CD14-positive monocyte (primary cell): ENCODE results near the gene SSBP2. TPM values are rescaled to one million over a fixed set of nuclear protein-coding genes. Genes with fewer than 3 reads are reported as not detected.

Experiments used
- DNase-seq, 3 donors: peaks; one replicate each; pipeline ENCODE4 v3.0.0-alpha.2; 2011 to 2022
- H2AFZ ChIP-seq: 2 replicates; pipeline ENCODE4 v1.6.0; 2012; ENCODE audit warnings: mild to moderate bottlenecking, low read depth, low read length, inconsistent platforms; ENCODE audit not compliant: insufficient read depth, poor library complexity, severe bottlenecking
- H3K27ac ChIP-seq, 2 donors: 1 replicate in 1 of 2; 2 replicates in 1 of 2; pipeline ENCODE4 v1.5.1; 2012 to 2013; ENCODE audit warnings: low read length in 2 of 2, control low read depth in 1 of 2, inconsistent platforms in 1 of 2, low read depth in 1 of 2, mild to moderate bottlenecking in 1 of 2
- H3K27me3 ChIP-seq, 2 donors: one replicate each; pipeline versions ENCODE4 v1.6.0 to v1.6.1; 2011 to 2013; ENCODE audit warnings: low read length in 2 of 2; ENCODE audit not compliant: control insufficient read depth in 2 of 2, insufficient read depth in 2 of 2
- H3K36me3 ChIP-seq, 2 donors: replicated peaks in 1 of 2; 1 replicate in 1 of 2; 2 replicates in 1 of 2; pipeline versions ENCODE4 v1.5.1 to v1.6.1; 2012 to 2013; ENCODE audit warnings: low read length in 2 of 2, control low read depth in 1 of 2, inconsistent platforms in 1 of 2, mild to moderate bottlenecking in 1 of 2; ENCODE audit not compliant: insufficient read depth in 2 of 2, control insufficient read depth in 1 of 2
- H3K4me1 ChIP-seq, 2 donors: 1 replicate in 1 of 2; 2 replicates in 1 of 2; pipeline versions ENCODE4 v1.5.1 to v1.6.1; 2012 to 2013; ENCODE audit warnings: low read length in 2 of 2, control low read depth in 1 of 2, inconsistent platforms in 1 of 2, mild to moderate bottlenecking in 1 of 2, moderate library complexity in 1 of 2; ENCODE audit not compliant: insufficient read depth in 2 of 2, control insufficient read depth in 1 of 2
- H3K4me2 ChIP-seq: replicated peaks from 2 replicates; pipeline ENCODE3; 2012; ENCODE audit warnings: low read length, moderate library complexity, mild to moderate bottlenecking; ENCODE audit not compliant: poor library complexity, severe bottlenecking; ENCODE audit errors: extremely low read depth
- H3K4me3 ChIP-seq, 3 experiments: fragments of 200-600 bp in 1 of 3; sonication (generic) in 1 of 3; replicated peaks in 1 of 3; 1 replicate in 2 of 3; 2 replicates in 1 of 3; pipeline ENCODE4 v1.5.1; 2011 to 2013; ENCODE audit warnings: low read length in 3 of 3, mild to moderate bottlenecking in 3 of 3, control low read depth in 2 of 3, low read depth in 2 of 3, inconsistent platforms in 1 of 3, moderate library complexity in 1 of 3
- H3K79me2 ChIP-seq: 2 replicates; pipeline ENCODE4 v1.6.0; 2012; ENCODE audit warnings: mild to moderate bottlenecking, control low read depth, inconsistent platforms, low read length, moderate library complexity; ENCODE audit not compliant: insufficient read depth
- H3K9ac ChIP-seq: 2 replicates; pipeline ENCODE4 v1.6.0; 2017; ENCODE audit warnings: low read length, mild to moderate bottlenecking; ENCODE audit not compliant: insufficient read depth, poor library complexity, severe bottlenecking
- H3K9me3 ChIP-seq, 2 donors: replicated peaks in 1 of 2; 1 replicate in 1 of 2; 2 replicates in 1 of 2; pipeline versions ENCODE4 v1.5.1 to v1.6.1; 2012 to 2013; ENCODE audit warnings: low read length in 2 of 2, control low read depth in 1 of 2; ENCODE audit not compliant: control insufficient read depth in 1 of 2, insufficient read depth in 1 of 2
- H4K20me1 ChIP-seq: 2 replicates; pipeline ENCODE4 v1.6.0; 2012; ENCODE audit warnings: mild to moderate bottlenecking, low read length, control low read depth, moderate library complexity; ENCODE audit not compliant: insufficient read depth
- H3K27ac Mint-ChIP-seq, 7 donors: one replicate each; pipeline ENCODE4 v1.8.0; 2020; ENCODE audit warnings: mild to moderate bottlenecking in 7 of 7, mixed read lengths in 7 of 7, moderate library complexity in 6 of 7, inconsistent platforms in 2 of 7
- H3K27me3 Mint-ChIP-seq, 3 donors: one replicate each; pipeline ENCODE4 v1.8.0; 2021 to 2022; ENCODE audit warnings: low read depth in 3 of 3, mild to moderate bottlenecking in 3 of 3, mixed read lengths in 3 of 3, moderate library complexity in 3 of 3, inconsistent platforms in 1 of 3
- H3K36me3 Mint-ChIP-seq, 2 donors: one replicate each; pipeline ENCODE4 v1.8.0; 2020; ENCODE audit warnings: mixed read lengths in 2 of 2, inconsistent platforms in 1 of 2, mild to moderate bottlenecking in 1 of 2
- H3K4me1 Mint-ChIP-seq: one replicate; pipeline ENCODE4 v1.8.0; 2020; ENCODE audit warnings: mild to moderate bottlenecking, mixed read lengths
- H3K4me3 Mint-ChIP-seq, 2 donors: one replicate each; pipeline ENCODE4 v1.8.0; 2020; ENCODE audit warnings: mild to moderate bottlenecking in 2 of 2, mixed read lengths in 2 of 2, moderate library complexity in 1 of 2
- H3K9me3 Mint-ChIP-seq, 7 donors: one replicate each; pipeline ENCODE4 v1.8.0; 2020 to 2022; ENCODE audit warnings: mixed read lengths in 7 of 7, mild to moderate bottlenecking in 6 of 7, moderate library complexity in 6 of 7, inconsistent platforms in 2 of 7
- WGBS: methylation state at CpG from one replicate; pipeline ENCODE4 v1.1.5; 2013; ENCODE audit warnings: missing lambda C conversion rate; ENCODE audit not compliant: insufficient coverage; 5-methylcytosine and 5-hydroxymethylcytosine counted together
- intact Hi-C, 2 donors: fragments of 100-400 bp; cut with micrococcal nuclease; formaldehyde crosslinking; loops; one replicate each; pipeline versions ENCODE4 v1.15.0 to v1.15.1; 2023
- polyA plus RNA-seq, 3 donors: library from polyadenylated mRNA; depleted of rRNA in 1 of 3; unstranded in 2 of 3; stranded (reverse) in 1 of 3; fragments of 300-500 nt in 2 of 3; fragments of >200 nt in 1 of 3; fragmentation: Illumina TruSeq in 2 of 3; gene quantifications; 1 replicate in 2 of 3; 2 replicates in 1 of 3; pipeline ENCODE4 v1.2.3, GENCODE V29; 2012 to 2021
- TF ChIP-seq, protein P1 (sequence below): fragments of 200-600 bp; IDR thresholded peaks from one replicate; pipeline ENCODE4 v1.8.0; 2022; ENCODE audit warnings: antibody characterized with exemption, mild to moderate bottlenecking

Gene SSBP2
- polyA plus RNA-seq, 3 donors = 29.1 to 55.2 (median 53.4) TPM

DNA sequence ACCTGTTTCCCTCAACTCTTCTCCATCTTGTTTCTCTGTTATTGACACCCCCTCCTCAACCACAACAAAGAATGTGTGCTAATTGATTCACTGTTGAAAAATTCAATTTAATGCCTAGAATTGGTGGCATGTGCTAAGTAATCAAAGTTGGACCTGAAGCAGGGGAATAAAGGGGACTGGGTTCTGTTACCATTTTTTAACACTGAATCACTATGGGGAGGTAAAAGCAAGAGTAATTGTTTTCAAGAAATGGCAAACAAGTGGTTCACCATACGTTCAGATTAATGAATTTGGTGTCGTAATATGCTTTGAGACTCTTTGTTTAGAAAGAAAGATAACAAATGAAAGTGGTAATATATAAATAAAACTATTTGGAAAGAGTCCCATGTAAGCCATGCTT, 17.0 kb upstream of the SSBP2 start:
- H3K4me1 ChIP-seq = peaks cover 0 to 2% of the 10 kb centered on the region in 2 donors
- H3K4me3 ChIP-seq = no peak overlapping the region
- H3K9ac ChIP-seq = no peak overlapping the region
- Mint-ChIP-seq H3K27ac (no peak overlapping the region), H3K9me3 (no peaks in the 10 kb centered on the region), H3K27me3 (peaks cover 0 to 3% (median 2%) of the 10 kb centered on the region in 3 donors), H3K4me3 (no peak overlapping the region), H3K4me1 (peaks cover 7% of the 10 kb centered on the region), H3K36me3 (no peaks in the 10 kb centered on the region)
- H3K36me3 ChIP-seq = no peaks in the 10 kb centered on the region
- H3K27me3 ChIP-seq = no peaks in the 10 kb centered on the region
- peak overlapping the region; percentile 8 for H2AFZ ChIP-seq
- DNase-seq = no peak
- TF ChIP-seq, protein P1, sequence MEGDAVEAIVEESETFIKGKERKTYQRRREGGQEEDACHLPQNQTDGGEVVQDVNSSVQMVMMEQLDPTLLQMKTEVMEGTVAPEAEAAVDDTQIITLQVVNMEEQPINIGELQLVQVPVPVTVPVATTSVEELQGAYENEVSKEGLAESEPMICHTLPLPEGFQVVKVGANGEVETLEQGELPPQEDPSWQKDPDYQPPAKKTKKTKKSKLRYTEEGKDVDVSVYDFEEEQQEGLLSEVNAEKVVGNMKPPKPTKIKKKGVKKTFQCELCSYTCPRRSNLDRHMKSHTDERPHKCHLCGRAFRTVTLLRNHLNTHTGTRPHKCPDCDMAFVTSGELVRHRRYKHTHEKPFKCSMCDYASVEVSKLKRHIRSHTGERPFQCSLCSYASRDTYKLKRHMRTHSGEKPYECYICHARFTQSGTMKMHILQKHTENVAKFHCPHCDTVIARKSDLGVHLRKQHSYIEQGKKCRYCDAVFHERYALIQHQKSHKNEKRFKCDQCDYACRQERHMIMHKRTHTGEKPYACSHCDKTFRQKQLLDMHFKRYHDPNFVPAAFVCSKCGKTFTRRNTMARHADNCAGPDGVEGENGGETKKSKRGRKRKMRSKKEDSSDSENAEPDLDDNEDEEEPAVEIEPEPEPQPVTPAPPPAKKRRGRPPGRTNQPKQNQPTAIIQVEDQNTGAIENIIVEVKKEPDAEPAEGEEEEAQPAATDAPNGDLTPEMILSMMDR = no peak
- H3K9me3 ChIP-seq = no peaks in the 10 kb centered on the region
- H4K20me1 ChIP-seq = no peaks in the 10 kb centered on the region
- no peak overlapping the region for H3K27ac ChIP-seq
- no peak overlapping the region for H3K4me2 ChIP-seq
- H3K79me2 ChIP-seq = no peaks in the 10 kb centered on the region
- WGBS = no CpG with 5 or more reads among the region's 2 CpGs
- intact Hi-C loops = no loop called here

DNA sequence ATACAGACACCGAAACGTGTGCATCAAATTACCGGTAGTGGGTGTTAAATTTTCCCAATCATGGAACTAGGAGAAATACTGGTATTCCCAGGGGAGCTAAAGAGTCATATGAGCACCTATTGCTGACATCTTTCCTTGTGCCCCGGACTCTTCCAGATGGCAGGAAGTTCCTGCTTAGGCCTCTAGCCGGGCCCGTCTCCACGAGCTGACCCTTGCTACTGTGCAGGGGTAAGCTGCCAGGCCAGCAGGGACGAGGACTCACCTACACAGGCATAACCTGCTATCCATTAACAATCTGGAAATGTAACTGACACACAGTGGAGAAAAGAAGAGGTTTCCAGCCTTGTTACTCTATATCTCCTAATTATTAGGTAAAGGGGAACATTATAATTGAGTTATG, 16.2 kb upstream of the SSBP2 start:
- Mint-ChIP-seq H3K27ac (no peak overlapping the region), H3K4me3 (no peak overlapping the region), H3K36me3 (no peaks in the 10 kb centered on the region), H3K4me1 (peaks cover 10% of the 10 kb centered on the region), H3K27me3 (peaks cover 0 to 2% (median 2%) of the 10 kb centered on the region in 3 donors), H3K9me3 (no peaks in the 10 kb centered on the region)
- Histone ChIP-seq H3K4me2 (no peak overlapping the region), H3K27ac (no peak overlapping the region), H3K9me3 (no peaks in the 10 kb centered on the region), H4K20me1 (no peaks in the 10 kb centered on the region), H3K4me3 (no peak overlapping the region), H3K4me1 (peaks cover 0 to 3% of the 10 kb centered on the region in 2 donors), H3K36me3 (no peaks in the 10 kb centered on the region), H3K9ac (no peak overlapping the region), H3K79me2 (no peaks in the 10 kb centered on the region), H2AFZ (no peak overlapping the region), H3K27me3 (no peaks in the 10 kb centered on the region)
- TF ChIP-seq, protein P1 = no peak
- DNase-seq = no peak
- 98% methylated on average over 5 of the region's 8 CpGs for WGBS
- intact Hi-C loops = no loop called here
